ENCODE data around the gene PHACTR1.

The PHACTR1 gene

GRCh38 chr6:13248584-13248985, 532.0 kb downstream of the PHACTR1 start:
- no peak for DNase-seq

GRCh38 chr6:13248994-13249393, 532.4 kb downstream of the PHACTR1 start:
- no peak for DNase-seq

- no peak for DNase-seq
Observed at GRCh38 chr6:13249817-13250216, 533.2 kb downstream of the PHACTR1 start.

- DNase-seq = no peak
Observed at GRCh38 chr6:13250703-13251102, 534.1 kb downstream of the PHACTR1 start.

- DNase-seq = peak in 1 of 2 experiments; percentile 2
Observed at GRCh38 chr6:13251242-13251641, 534.7 kb downstream of the PHACTR1 start.

GRCh38 chr6:13252790-13253189, 536.2 kb downstream of the PHACTR1 start:
- DNase-seq = no peak

- no peak for DNase-seq
Observed at GRCh38 chr6:13253272-13253671, 536.7 kb downstream of the PHACTR1 start.

GRCh38 chr6:13256266-13257001, 539.9 kb downstream of the PHACTR1 start:
- DNase-seq = no peak

- DNase-seq = no peak
Observed at GRCh38 chr6:13259393-13259792, 542.8 kb downstream of the PHACTR1 start.

- no peak for DNase-seq
Observed at GRCh38 chr6:13260101-13260598, 543.6 kb downstream of the PHACTR1 start.

- no peak for DNase-seq
Observed at GRCh38 chr6:13260831-13261230, 544.3 kb downstream of the PHACTR1 start.

GRCh38 chr6:13261464-13261994, 545.0 kb downstream of the PHACTR1 start:
- DNase-seq = no peak

GRCh38 chr6:13262302-13263230, 546.0 kb downstream of the PHACTR1 start:
- no peak for DNase-seq

- no peak for DNase-seq
Observed at GRCh38 chr6:13263669-13264068, 547.1 kb downstream of the PHACTR1 start.

GRCh38 chr6:13267142-13267651, 550.6 kb downstream of the PHACTR1 start:
- no peak for DNase-seq

- no peak for DNase-seq
Observed at GRCh38 chr6:13268913-13269518, 552.4 kb downstream of the PHACTR1 start.

- no peak for DNase-seq
Observed at GRCh38 chr6:13272131-13273046, 555.8 kb downstream of the PHACTR1 start.

GRCh38 chr6:13273202-13273930, 556.8 kb downstream of the PHACTR1 start:
- DNase-seq = no peak

- no peak for DNase-seq
Observed at GRCh38 chr6:13273931-13274706, 557.6 kb downstream of the PHACTR1 start.
